Activated CD8-positive, alpha-beta T cell treated with anti-CD3 and anti-CD28 coated beads, Interleukin-2, amount 10 ng/mL, durations not matched to agents 7 days and 5 days (primary cell): Measurements from ENCODE around the gene WDR4. TPM values are rescaled to one million over a fixed set of nuclear protein-coding genes. Genes with fewer than 3 reads are reported as not detected.

ENCODE experiments used
- total RNA-seq, 2 experiments: library from RNA; stranded (reverse); gene quantifications; one replicate each; pipeline ENCODE4 v1.2.3, GENCODE V29; 2021

WDR4 gene
- total RNA-seq, 2 experiments from 2014 or later = 35.6 to 40.9 TPM

Other genes with a start within 250 kb of the WDR4 start
- 10 to 100 TPM in 1 of 2 experiments, 1 to 10 TPM in 1; 8.3 to 10.8 TPM for gene PDE9A, start 225.9 kb downstream of the WDR4 start, total RNA-seq
- gene NDUFV3, start 13.8 kb upstream of the WDR4 start, total RNA-seq = 10 to 100 TPM; 27.7 to 28.1 TPM
- gene ERVH48-1, start 46.1 kb upstream of the WDR4 start, total RNA-seq = under 1 TPM in 1 of 2 experiments, not detected in 1; 0.13 TPM
- gene PKNOX1, start 95.0 kb upstream of the WDR4 start, total RNA-seq = 10 to 100 TPM; 23.9 to 25.3 TPM
- 10 to 100 TPM; 49.5 to 55.2 TPM for gene CBS, start 196.3 kb upstream of the WDR4 start, total RNA-seq
- gene U2AF1, start 228.0 kb upstream of the WDR4 start, total RNA-seq = 10 to 100 TPM; 27.4 to 32.0 TPM